IMR-90 (cell line): ENCODE data around the gene EMX2. TPM values are rescaled to one million over a fixed set of nuclear protein-coding genes. Genes with fewer than 3 reads are reported as not detected.

Experiments
- ATAC-seq: fragments of 200-7000 bp; cut with Tn5 transposase; 2 replicates; pipeline ENCODE4 v1.9.1; 2020; ENCODE audit warnings: low read depth, mild to moderate bottlenecking, moderate library complexity
- BruUV-seq: library from RNA; stranded (reverse); fragments of 400-500 nt; replicated peaks from 2 replicates; lab custom pipeline; 2021; lab: Mats Ljungman, UMichigan
- CTCF ChIA-PET: fragments of 300-600 bp; formaldehyde crosslinking; extraction: SDS; loops from one replicate; lab custom pipeline; 2021; ENCODE audit warnings: antibody characterized with exemption; lab: Yijun Ruan, JAX
- POLR2A ChIA-PET: fragments of 300-600 bp; sonication (Branson Sonifier 250); formaldehyde crosslinking; loops from one replicate; lab custom pipeline; 2022; ENCODE audit warnings: antibody characterized with exemption; ENCODE audit not compliant: unreplicated experiment; lab: Charles Lee
- DNase-seq: peaks from one replicate; pipeline ENCODE4 v3.0.0; 2013
- H2AFZ ChIP-seq: replicated peaks from 2 replicates; pipeline ENCODE3; 2013; ENCODE audit warnings: low read length, mild to moderate bottlenecking; ENCODE audit not compliant: poor library complexity
- H2AK5ac ChIP-seq: 2 replicates; pipeline ENCODE4 v1.6.1; 2013; ENCODE audit warnings: low read depth, low read length, inconsistent platforms
- H2AK9ac ChIP-seq: replicated peaks from 2 replicates; pipeline ENCODE3; 2013; ENCODE audit warnings: mild to moderate bottlenecking, low read depth, low read length, moderate library complexity; ENCODE audit not compliant: poor library complexity
- H2BK120ac ChIP-seq: 2 replicates; pipeline ENCODE4 v1.6.1; 2013; ENCODE audit warnings: low read depth, low read length, inconsistent platforms
- H2BK15ac ChIP-seq: 3 replicates; pipeline ENCODE4 v1.6.1; 2013; ENCODE audit warnings: low read depth, low read length, inconsistent platforms
- H2BK20ac ChIP-seq: 2 replicates; pipeline ENCODE4 v1.6.1; 2013; ENCODE audit warnings: low read depth, mild to moderate bottlenecking, inconsistent platforms, low read length, moderate library complexity
- H2BK5ac ChIP-seq: 2 replicates; pipeline ENCODE4 v1.6.1; 2013; ENCODE audit warnings: mild to moderate bottlenecking, low read depth, low read length, inconsistent platforms; ENCODE audit not compliant: poor library complexity, severe bottlenecking
- H3K14ac ChIP-seq: replicated peaks from 2 replicates; pipeline ENCODE4 v1.6.1; 2013; ENCODE audit warnings: low read depth, low read length, inconsistent platforms
- H3K18ac ChIP-seq: 2 replicates; pipeline ENCODE4 v1.6.1; 2013; ENCODE audit warnings: low read depth, low read length, control low read depth
- H3K23ac ChIP-seq: 2 replicates; pipeline ENCODE4 v1.6.1; 2013; ENCODE audit warnings: low read depth, low read length, inconsistent platforms
- H3K27ac ChIP-seq: 2 replicates; pipeline ENCODE4 v1.5.1; 2013; ENCODE audit warnings: mild to moderate bottlenecking, control low read depth, low read length; ENCODE audit not compliant: insufficient read depth
- H3K27me3 ChIP-seq: 2 replicates; pipeline ENCODE4 v1.6.1; 2013; ENCODE audit warnings: low read length; ENCODE audit not compliant: control insufficient read depth, insufficient read depth
- H3K36me3 ChIP-seq: 2 replicates; pipeline ENCODE4 v1.6.1; 2013; ENCODE audit warnings: low read length, mixed read lengths; ENCODE audit not compliant: control insufficient read depth, insufficient read depth
- H3K4ac ChIP-seq: 2 replicates; pipeline ENCODE4 v1.6.1; 2013; ENCODE audit warnings: low read depth, low read length, inconsistent platforms
- H3K4me1 ChIP-seq: 2 replicates; pipeline ENCODE4 v1.6.1; 2013; ENCODE audit warnings: low read length, mixed read lengths; ENCODE audit not compliant: control insufficient read depth, insufficient read depth
- H3K4me2 ChIP-seq: 2 replicates; pipeline ENCODE4 v1.6.1; 2013; ENCODE audit warnings: low read depth, mild to moderate bottlenecking, control low read depth, low read length, moderate library complexity
- H3K4me3 ChIP-seq: 2 replicates; pipeline ENCODE4 v1.5.1; 2013; ENCODE audit warnings: low read depth, mild to moderate bottlenecking, control low read depth, low read length, moderate library complexity; ENCODE audit not compliant: insufficient read depth
- H3K56ac ChIP-seq: 2 replicates; pipeline ENCODE4 v1.6.1; 2013; ENCODE audit warnings: low read length, inconsistent platforms; ENCODE audit not compliant: insufficient read depth; ENCODE audit errors: extremely low read depth
- H3K79me1 ChIP-seq, 2 experiments: 2 replicates each; pipeline ENCODE4 v1.6.1; 2013; ENCODE audit warnings: low read length in 2 of 2, inconsistent platforms in 1 of 2, low read depth in 1 of 2
- H3K9ac ChIP-seq: 2 replicates; pipeline ENCODE4 v1.6.1; 2013; ENCODE audit warnings: low read depth, low read length, control low read depth
- H3K9me1 ChIP-seq: 2 replicates; pipeline ENCODE4 v1.6.1; 2013; ENCODE audit warnings: low read length, inconsistent platforms; ENCODE audit not compliant: insufficient read depth
- H3K9me3 ChIP-seq: 2 replicates; pipeline ENCODE4 v1.6.1; 2013; ENCODE audit warnings: low read length; ENCODE audit not compliant: control insufficient read depth, insufficient read depth
- H4K20me1 ChIP-seq: 2 replicates; pipeline ENCODE4 v1.6.1; 2013; ENCODE audit warnings: low read length, inconsistent platforms; ENCODE audit not compliant: insufficient read depth
- H4K5ac ChIP-seq: 2 replicates; pipeline ENCODE4 v1.6.1; 2013; ENCODE audit warnings: mild to moderate bottlenecking, low read depth, low read length, control low read depth
- H4K8ac ChIP-seq, 2 experiments: 2 replicates each; pipeline ENCODE4 v1.6.1; 2013; ENCODE audit warnings: low read depth in 2 of 2, low read length in 2 of 2, control low read depth in 1 of 2, inconsistent platforms in 1 of 2
- H4K91ac ChIP-seq: 2 replicates; pipeline ENCODE4 v1.6.1; 2013; ENCODE audit warnings: low read depth, low read length, inconsistent platforms; ENCODE audit not compliant: insufficient read depth
- BHLHE40 ChIP-seq: fragments of 150-350 bp; IDR thresholded peaks from 2 replicates; pipeline ENCODE4 v1.6.1; 2016; ENCODE audit warnings: mild to moderate bottlenecking, low read depth, low read length
- ELK1 ChIP-seq: fragments of 150-350 bp; IDR thresholded peaks from 2 replicates; pipeline ENCODE4 v1.6.1; 2016; ENCODE audit warnings: low read depth, mild to moderate bottlenecking, low read length, moderate library complexity, borderline replicate concordance
- FOS ChIP-seq: fragments of 150-350 bp; IDR thresholded peaks from 2 replicates; pipeline ENCODE4 v1.6.1; 2016; ENCODE audit warnings: low read depth, low read length
- NFE2L2 ChIP-seq: fragments of 150-350 bp; IDR thresholded peaks from 2 replicates; pipeline ENCODE4 v1.6.1; 2016; ENCODE audit warnings: low read depth, mild to moderate bottlenecking, low read length
- WGBS, 2 experiments: methylation state at CpG; one replicate each; pipeline versions ENCODE4 v1.1.5 to v1.1.7; 2013; ENCODE audit warnings: missing lambda C conversion rate in 2 of 2; ENCODE audit not compliant: insufficient read length in 1 of 2; ENCODE audit errors: extremely low coverage in 2 of 2; 5-methylcytosine and 5-hydroxymethylcytosine counted together
- dilution Hi-C: fragments of 300-500 bp; cut with HindIII; formaldehyde crosslinking; loops from one replicate; pipeline ENCODE4 v1.14.3; 2018; ENCODE audit warnings: low sequenced_read_pairs; ENCODE audit not compliant: unreplicated experiment
- in situ Hi-C: fragments of 300-500 bp; cut with MboI; formaldehyde crosslinking; loops from 3 replicates; pipeline ENCODE4 v1.14.3; 2019; ENCODE audit warnings: low sequenced_read_pairs, inconsistent platforms, mixed read lengths
- intact Hi-C: fragments of 100-400 bp; cut with micrococcal nuclease; formaldehyde crosslinking; loops from 2 replicates; pipeline ENCODE4 v1.10.0; 2022
- polyA plus RNA-seq, 3 experiments: library from polyadenylated mRNA; depleted of rRNA; stranded (reverse); fragments of >200 nt; gene quantifications; 2 replicates each; pipeline ENCODE4 v1.2.3, GENCODE V29; 2012; ENCODE audit warnings: low replicate concordance in 1 of 3
- total RNA-seq: library from RNA; depleted of rRNA; stranded (reverse); fragments of >200 nt; gene quantifications from 2 replicates; pipeline ENCODE4 v1.2.3, GENCODE V29; 2012

The EMX2 gene
- total and polyA plus RNA-seq, 2 of the 4 experiments (the other 2 are of a cell fraction): not detected

- TF ChIP-seq BHLHE40 (no peak), ELK1 (no peak), NFE2L2 (no peak), FOS (no peak)
- no peak overlapping the region for H4K8ac ChIP-seq
- H3K9me3 ChIP-seq: peaks cover 5% of the 10 kb centered on the region; the same call in 1 of the 2 replicates
- H3K9me1 ChIP-seq: no peaks in the 10 kb centered on the region
- WGBS, 2 experiments: 2% methylated on average over 13 of the region's 62 CpGs; no CpG with 5 or more reads in 1 of the 2 experiments
- H3K14ac ChIP-seq: no peak overlapping the region
- H3K4me1 ChIP-seq: peaks cover 2% of the 10 kb centered on the region; the same call in 1 of the 2 replicates
- POLR2A ChIA-PET: no interaction called here
- no peak overlapping the region for H4K91ac ChIP-seq
- peak overlapping the region; percentile 35 for H2AFZ ChIP-seq
- no peak overlapping the region for H2BK15ac ChIP-seq
- no peaks in the 10 kb centered on the region for H3K36me3 ChIP-seq
- H4K20me1 ChIP-seq: no peaks in the 10 kb centered on the region
- H2BK20ac ChIP-seq: no peak overlapping the region
- H3K18ac ChIP-seq: no peak overlapping the region
- no peaks in the 10 kb centered on the region for H3K79me1 ChIP-seq
- H3K4ac ChIP-seq: no peak overlapping the region
- H3K27me3 ChIP-seq: peaks cover 92% of the 10 kb centered on the region
- no peak overlapping the region for H2BK120ac ChIP-seq
- no peak overlapping the region for H2BK5ac ChIP-seq
- no peak overlapping the region for H2AK9ac ChIP-seq
- ATAC-seq (no peak), DNase-seq (peak; percentile 2)
- dilution Hi-C loops: no loop called here
- H2AK5ac ChIP-seq: no peak overlapping the region
- intact Hi-C loops: no loop called here
- CTCF ChIA-PET: no interaction called here
- no peak overlapping the region for H3K9ac ChIP-seq
- no peak overlapping the region for H3K23ac ChIP-seq
- no peak overlapping the region for H3K4me3 ChIP-seq
- H4K5ac ChIP-seq: no peak overlapping the region
- in situ Hi-C loops: loop anchor here (5.0 kb wide), 1 partner anchor 700 kb away; no protein-coding TSS in a partner anchor
- no TSS peak for BruUV-seq
- no peak overlapping the region for H3K56ac ChIP-seq
- no peak overlapping the region for H3K27ac ChIP-seq
- H3K4me2 ChIP-seq: peak overlapping the region; percentile 88
Measured at GRCh38 chr10:117541909-117542705, 439 bp upstream of the EMX2 start.
